Thyroid gland (tissue), 4 donors: ENCODE measurements around the gene UCHL1.

Experiments used
- CTCF ChIP-seq, 6 experiments: fragments of 200-600 bp in 3 of 6; fragments of 450-650 bp in 3 of 6; sonication (generic) in 3 of 6; IDR thresholded peaks; one replicate each; pipeline ENCODE4 v1.5.1; 2016 to 2019; ENCODE audit warnings: antibody characterized with exemption in 6 of 6, mild to moderate bottlenecking in 2 of 6, inconsistent platforms in 1 of 6, moderate library complexity in 1 of 6
- POLR2A ChIP-seq, 2 donors: fragments of 450-650 bp; IDR thresholded peaks; one replicate each; pipeline ENCODE4 v1.6.1; 2017; ENCODE audit warnings: antibody characterized with exemption in 2 of 2, mild to moderate bottlenecking in 2 of 2, moderate library complexity in 1 of 2

DNA sequence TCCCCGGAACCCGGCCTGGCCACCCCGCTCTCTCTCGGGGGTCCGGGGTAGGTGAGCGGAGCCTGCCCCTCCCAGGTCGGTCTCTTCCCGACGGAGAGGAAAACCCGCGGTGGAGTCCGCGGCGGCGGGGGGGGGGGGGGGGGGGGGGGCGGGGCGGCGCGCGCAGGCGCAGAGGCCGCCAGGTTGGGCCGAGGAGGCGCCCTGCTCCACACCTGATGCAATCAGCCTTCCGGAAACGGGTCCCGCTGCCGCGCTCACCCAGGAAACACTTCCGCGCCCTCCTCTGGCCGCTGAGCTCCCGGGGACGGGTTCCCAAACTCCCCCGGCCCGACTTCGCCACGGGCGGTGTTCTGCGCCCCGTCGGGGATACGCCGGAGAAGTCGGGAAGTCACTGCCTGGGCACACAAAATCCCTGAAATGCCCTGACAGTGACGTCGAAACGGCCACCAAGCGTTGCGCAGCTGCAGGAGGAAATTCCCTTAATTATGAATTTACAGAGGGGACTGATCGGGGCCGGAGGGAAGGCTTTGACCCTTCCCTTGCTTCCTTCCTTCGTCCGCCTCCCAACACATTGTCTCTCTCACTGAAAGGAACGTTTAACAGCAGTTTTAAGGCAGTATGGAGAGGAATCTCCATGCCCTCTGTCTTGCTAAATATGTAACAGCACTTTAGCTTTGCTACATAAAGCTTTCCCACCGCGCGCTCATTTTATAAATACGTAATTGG, 40.3 kb upstream of the UCHL1 start:
- TF ChIP-seq CTCF (IDR thresholded peaks at IDR 0.05) (peak in 3 of 6 experiments; percentile 21 to 55 (median 44)), POLR2A (IDR thresholded peaks at IDR 0.05) (peak in 1 of 2 donors; percentile 84)
